Uterus (tissue), 4 donors: ENCODE measurements around the gene ARHGAP27. TPM values are rescaled to one million over a fixed set of nuclear protein-coding genes. Genes with fewer than 3 reads are reported as not detected.

ENCODE experiments used
- DNase-seq, 2 donors: peaks; one replicate each; pipeline ENCODE4 v3.0.0-alpha.2; 2019 to 2020
- H3K27ac ChIP-seq, 2 donors: fragments of 200-600 bp; sonication (generic); 1 replicate in 1 of 2; 2 replicates in 1 of 2; pipeline ENCODE4 v1.5.1; 2016 to 2018
- H3K27me3 ChIP-seq, 2 donors: fragments of 200-600 bp; sonication (generic); one replicate each; pipeline ENCODE4 v1.5.1; 2018 to 2019; ENCODE audit warnings: control low read depth in 1 of 2
- H3K36me3 ChIP-seq, 2 donors: fragments of 200-600 bp; sonication (generic); one replicate each; pipeline ENCODE4 v1.5.1; 2019; ENCODE audit warnings: control low read depth in 1 of 2
- H3K4me1 ChIP-seq, 2 donors: fragments of 200-600 bp; sonication (generic); one replicate each; pipeline ENCODE4 v1.5.1; 2018 to 2019; ENCODE audit warnings: control low read depth in 1 of 2
- H3K4me3 ChIP-seq, 2 donors: fragments of 200-600 bp; sonication (generic); 1 replicate in 1 of 2; 2 replicates in 1 of 2; pipeline ENCODE4 v1.5.1; 2018 to 2019; ENCODE audit warnings: mild to moderate bottlenecking in 1 of 2
- H3K9me3 ChIP-seq, 2 donors: fragments of 200-600 bp; sonication (generic); one replicate each; pipeline ENCODE4 v1.5.1; 2019; ENCODE audit warnings: control low read depth in 1 of 2
- CTCF ChIP-seq, 4 experiments: fragments of 200-600 bp in 2 of 4; fragments of 450-650 bp in 2 of 4; sonication (generic) in 2 of 4; IDR thresholded peaks; one replicate each; pipeline ENCODE4 v1.5.1; 2016 to 2019; ENCODE audit warnings: antibody characterized with exemption in 4 of 4, mild to moderate bottlenecking in 2 of 4, moderate library complexity in 1 of 4
- POLR2A ChIP-seq, 2 donors: fragments of 450-650 bp; IDR thresholded peaks; one replicate each; pipeline ENCODE4 v1.6.1; 2016; ENCODE audit warnings: antibody characterized with exemption in 2 of 2, mild to moderate bottlenecking in 1 of 2, moderate library complexity in 1 of 2
- intact Hi-C: fragments of 100-400 bp; cut with DNase I; formaldehyde crosslinking; loops from one replicate; pipeline ENCODE4 v1.15.1; 2023; ENCODE audit warnings: low total_unique reads
- total RNA-seq, 4 donors: library from RNA; depleted of rRNA in 3 of 4; stranded (reverse); fragments of >200 nt in 3 of 4; gene quantifications; one replicate each; pipeline versions ENCODE4 v1.1.0 to v1.2.4, GENCODE V29; 2014 to 2023
- donor health status: DM: yes; HTN: yes; CAD: no.

The ARHGAP27 gene
- total RNA-seq, 4 donors from 2014 or later = 9.4 to 36.6 (median 16.0) TPM

- intact Hi-C loops = no loop called here
- H3K36me3 ChIP-seq = no peaks in the 10 kb centered on the region
- H3K27me3 ChIP-seq = no peaks in the 10 kb centered on the region
- H3K4me1 ChIP-seq = no peaks in the 10 kb centered on the region
- no peak overlapping the region for H3K27ac ChIP-seq
- no peak for DNase-seq
- TF ChIP-seq CTCF (IDR thresholded peaks at IDR 0.05) (no peak), POLR2A (IDR thresholded peaks at IDR 0.05) (no peak)
- H3K9me3 ChIP-seq = no peaks in the 10 kb centered on the region
- H3K4me3 ChIP-seq = no peak overlapping the region
Observed at GRCh38 chr17:45366691-45367090, 66.0 kb downstream of the ARHGAP27 start.

- intact Hi-C loops = no loop called here
- TF ChIP-seq POLR2A (IDR thresholded peaks at IDR 0.05) = no peak
- TF ChIP-seq CTCF (IDR thresholded peaks at IDR 0.05) = no peak
- no peaks in the 10 kb centered on the region for H3K9me3 ChIP-seq
- H3K27ac ChIP-seq = no peak overlapping the region
- H3K4me1 ChIP-seq = no peaks in the 10 kb centered on the region
- DNase-seq = no peak
- no peaks in the 10 kb centered on the region for H3K36me3 ChIP-seq
- H3K27me3 ChIP-seq = no peaks in the 10 kb centered on the region
- H3K4me3 ChIP-seq = no peak overlapping the region
Observed at GRCh38 chr17:45366049-45366448, 66.6 kb downstream of the ARHGAP27 start.

GRCh38 chr17:45364531-45365390, 67.9 kb downstream of the ARHGAP27 start:
- no peak for DNase-seq

GRCh38 chr17:45363498-45363897, 69.2 kb downstream of the ARHGAP27 start:
- Histone ChIP-seq H3K4me3 (no peak overlapping the region), H3K27me3 (no peaks in the 10 kb centered on the region), H3K36me3 (no peaks in the 10 kb centered on the region), H3K27ac (no peak overlapping the region), H3K4me1 (no peaks in the 10 kb centered on the region), H3K9me3 (no peaks in the 10 kb centered on the region)
- no peak for TF ChIP-seq POLR2A (IDR thresholded peaks at IDR 0.05)
- no peak for TF ChIP-seq CTCF (IDR thresholded peaks at IDR 0.05)
- intact Hi-C loops = no loop called here
- no peak for DNase-seq

More at GRCh38 chr17:45364531-45365390, 67.9 kb downstream of the ARHGAP27 start:
- H3K36me3 ChIP-seq = no peaks in the 10 kb centered on the region
- no peaks in the 10 kb centered on the region for H3K4me1 ChIP-seq
- H3K27ac ChIP-seq = no peak overlapping the region
- no peaks in the 10 kb centered on the region for H3K9me3 ChIP-seq
- no peak for TF ChIP-seq POLR2A (IDR thresholded peaks at IDR 0.05)
- no peak for TF ChIP-seq CTCF (IDR thresholded peaks at IDR 0.05)
- H3K27me3 ChIP-seq = no peaks in the 10 kb centered on the region
- H3K4me3 ChIP-seq = no peak overlapping the region
- intact Hi-C loops = no loop called here

GRCh38 chr17:45361976-45362375, 70.7 kb downstream of the ARHGAP27 start:
- H3K27me3 ChIP-seq = no peaks in the 10 kb centered on the region
- TF ChIP-seq POLR2A (IDR thresholded peaks at IDR 0.05) (no peak), CTCF (IDR thresholded peaks at IDR 0.05) (no peak)
- no peak for DNase-seq
- H3K4me1 ChIP-seq = no peaks in the 10 kb centered on the region
- H3K27ac ChIP-seq = no peak overlapping the region
- H3K4me3 ChIP-seq = no peak overlapping the region
- H3K36me3 ChIP-seq = no peaks in the 10 kb centered on the region
- no peaks in the 10 kb centered on the region for H3K9me3 ChIP-seq
- intact Hi-C loops = no loop called here
